Naive B cell (primary cell): ENCODE measurements around the gene CDC34. TPM values are rescaled to one million over a fixed set of nuclear protein-coding genes. Genes with fewer than 3 reads are reported as not detected.

Experiments used
- ATAC-seq, 2 donors: fragments of 150-1000 bp; cut with Tn5 transposase; 2 replicates each; pipeline ENCODE4 v1.10.0; 2021; ENCODE audit warnings: low read depth in 2 of 2, mild to moderate bottlenecking in 2 of 2, moderate library complexity in 2 of 2
- DNase-seq: peaks from one replicate; pipeline ENCODE4 v3.0.0; 2022
- H3K27ac Mint-ChIP-seq, 6 donors: one replicate each; pipeline ENCODE4 v1.8.0; 2020 to 2022; ENCODE audit warnings: mild to moderate bottlenecking in 6 of 6, mixed read lengths in 6 of 6, moderate library complexity in 5 of 6, inconsistent platforms in 2 of 6
- H3K27me3 Mint-ChIP-seq, 3 donors: one replicate each; pipeline ENCODE4 v1.8.0; 2021 to 2022; ENCODE audit warnings: mixed read lengths in 3 of 3, mild to moderate bottlenecking in 1 of 3
- H3K36me3 Mint-ChIP-seq, 2 donors: one replicate each; pipeline ENCODE4 v1.8.0; 2020 to 2022; ENCODE audit warnings: mixed read lengths in 2 of 2, inconsistent platforms in 1 of 2, mild to moderate bottlenecking in 1 of 2
- H3K4me1 Mint-ChIP-seq, 3 donors: one replicate each; pipeline ENCODE4 v1.8.0; 2020 to 2022; ENCODE audit warnings: mixed read lengths in 3 of 3, inconsistent platforms in 1 of 3, mild to moderate bottlenecking in 1 of 3, moderate library complexity in 1 of 3
- H3K4me3 Mint-ChIP-seq, 8 donors: one replicate each; pipeline ENCODE4 v1.8.0; 2020 to 2022; ENCODE audit warnings: mild to moderate bottlenecking in 8 of 8, mixed read lengths in 8 of 8, moderate library complexity in 8 of 8, inconsistent platforms in 2 of 8
- H3K9me3 Mint-ChIP-seq, 7 donors: one replicate each; pipeline ENCODE4 v1.8.0; 2020 to 2022; ENCODE audit warnings: mixed read lengths in 7 of 7, mild to moderate bottlenecking in 5 of 7, inconsistent platforms in 2 of 7, moderate library complexity in 1 of 7
- polyA plus RNA-seq, 6 donors: library from polyadenylated mRNA; unstranded; fragments of 300-500 nt; fragmentation: Illumina TruSeq; gene quantifications; one replicate each; pipeline ENCODE4 v1.2.3, GENCODE V29; 2021; ENCODE audit warnings: low read depth in 6 of 6

CDC34 gene
- polyA plus RNA-seq, 6 donors from 2014 or later: 17.7 to 30.6 (median 19.4) TPM

GRCh38 chr19:517721-518597 is 13.6 kb upstream of the CDC34 start:
- H3K4me1 Mint-ChIP-seq: peaks cover 8 to 10% (median 9%) of the 10 kb centered on the region in 3 donors
- DNase-seq: no peak

GRCh38 chr19:518598-519231 is 12.8 kb upstream of the CDC34 start:
- Mint-ChIP-seq H3K36me3 (no peaks in the 10 kb centered on the region), H3K4me1 (peaks cover 4 to 10% (median 8%) of the 10 kb centered on the region in 3 donors), H3K9me3 (peaks cover 0 to 3% (median 0%) of the 10 kb centered on the region in 7 donors), H3K27ac (no peak overlapping the region), H3K4me3 (no peak overlapping the region), H3K27me3 (no peaks in the 10 kb centered on the region)
- no peak for DNase-seq
- peak; percentile 77 to 83 for ATAC-seq

More at GRCh38 chr19:517721-518597, 13.6 kb upstream of the CDC34 start:
- Mint-ChIP-seq H3K4me3 (no peak overlapping the region), H3K27ac (no peak overlapping the region), H3K27me3 (no peaks in the 10 kb centered on the region), H3K9me3 (peaks cover 0 to 3% (median 0%) of the 10 kb centered on the region in 7 donors), H3K36me3 (no peaks in the 10 kb centered on the region)
- ATAC-seq: no peak

- DNase-seq (no peak), ATAC-seq (no peak)
- Mint-ChIP-seq H3K36me3 (no peaks in the 10 kb centered on the region), H3K27me3 (no peaks in the 10 kb centered on the region), H3K4me3 (no peak overlapping the region), H3K4me1 (peaks cover 4 to 5% (median 5%) of the 10 kb centered on the region in 3 donors), H3K9me3 (peaks cover 0 to 3% (median 0%) of the 10 kb centered on the region in 7 donors), H3K27ac (no peak overlapping the region)
Observed at GRCh38 chr19:519449-519865, 12.1 kb upstream of the CDC34 start.

GRCh38 chr19:522726-523125 is 8.8 kb upstream of the CDC34 start:
- ATAC-seq (no peak), DNase-seq (no peak)
- peaks cover 0 to 3% (median 0%) of the 10 kb centered on the region in 7 donors for H3K9me3 Mint-ChIP-seq
- peak overlapping the region in 1 of 8 donors; percentile 40 for H3K4me3 Mint-ChIP-seq
- H3K36me3 Mint-ChIP-seq: no peaks in the 10 kb centered on the region
- peaks cover 0 to 10% (median 7%) of the 10 kb centered on the region in 3 donors for H3K27me3 Mint-ChIP-seq
- no peak overlapping the region for H3K27ac Mint-ChIP-seq
- H3K4me1 Mint-ChIP-seq: peaks cover 0 to 5% (median 5%) of the 10 kb centered on the region in 3 donors

- H3K27me3 Mint-ChIP-seq: peaks cover 0 to 10% (median 7%) of the 10 kb centered on the region in 3 donors
Observed at GRCh38 chr19:524062-524674, 7.4 kb upstream of the CDC34 start.

GRCh38 chr19:525029-525428 is 6.5 kb upstream of the CDC34 start:
- Mint-ChIP-seq H3K9me3 (peaks cover 0 to 3% (median 0%) of the 10 kb centered on the region in 7 donors), H3K27me3 (peaks cover 0 to 10% (median 7%) of the 10 kb centered on the region in 3 donors), H3K36me3 (no peaks in the 10 kb centered on the region), H3K4me3 (no peak overlapping the region), H3K4me1 (peaks cover 0 to 6% (median 5%) of the 10 kb centered on the region in 3 donors), H3K27ac (no peak overlapping the region)
- no peak for DNase-seq
- no peak for ATAC-seq

More at GRCh38 chr19:524062-524674, 7.4 kb upstream of the CDC34 start:
- no peak overlapping the region for H3K4me3 Mint-ChIP-seq
- peaks cover 0 to 3% (median 0%) of the 10 kb centered on the region in 7 donors for H3K9me3 Mint-ChIP-seq
- H3K36me3 Mint-ChIP-seq: no peaks in the 10 kb centered on the region
- ATAC-seq: no peak
- peaks cover 0 to 5% (median 5%) of the 10 kb centered on the region in 3 donors for H3K4me1 Mint-ChIP-seq
- no peak overlapping the region for H3K27ac Mint-ChIP-seq
- DNase-seq: no peak

- no peaks in the 10 kb centered on the region for H3K36me3 Mint-ChIP-seq
- DNase-seq: no peak
- H3K27me3 Mint-ChIP-seq: peaks cover 0 to 10% (median 7%) of the 10 kb centered on the region in 3 donors
- peaks cover 0 to 3% (median 0%) of the 10 kb centered on the region in 7 donors for H3K9me3 Mint-ChIP-seq
- no peak for ATAC-seq
- H3K4me1 Mint-ChIP-seq: peaks cover 0 to 11% (median 5%) of the 10 kb centered on the region in 3 donors
- H3K27ac Mint-ChIP-seq: no peak overlapping the region
- H3K4me3 Mint-ChIP-seq: no peak overlapping the region
Observed at GRCh38 chr19:525857-526419, 5.6 kb upstream of the CDC34 start.

GRCh38 chr19:530134-531008 is 1.2 kb upstream of the CDC34 start:
- H3K9me3 Mint-ChIP-seq: no peaks in the 10 kb centered on the region
- H3K4me1 Mint-ChIP-seq: peaks cover 8 to 23% (median 13%) of the 10 kb centered on the region in 3 donors
- peak overlapping the region in 5 of 6 donors; percentile 49 to 89 (median 63) for H3K27ac Mint-ChIP-seq
- H3K27me3 Mint-ChIP-seq: peaks cover 0 to 8% (median 4%) of the 10 kb centered on the region in 3 donors
- no peak for DNase-seq
- no peaks in the 10 kb centered on the region for H3K36me3 Mint-ChIP-seq
- peak overlapping the region; percentile 78 to 93 (median 85) for H3K4me3 Mint-ChIP-seq
- ATAC-seq: no peak

GRCh38 chr19:531009-531752 is 379 bp upstream of the CDC34 start:
- Mint-ChIP-seq H3K4me1 (peaks cover 8 to 21% (median 11%) of the 10 kb centered on the region in 3 donors), H3K27ac (peak overlapping the region in 5 of 6 donors; percentile 7 to 89 (median 62)), H3K36me3 (no peaks in the 10 kb centered on the region), H3K9me3 (no peaks in the 10 kb centered on the region), H3K27me3 (peaks cover 0 to 3% (median 0%) of the 10 kb centered on the region in 3 donors), H3K4me3 (peak overlapping the region; percentile 78 to 93 (median 85))
- ATAC-seq: peak; percentile 74 to 79
- DNase-seq: peak; percentile 96

- ATAC-seq (no peak), DNase-seq (no peak)
- H3K36me3 Mint-ChIP-seq: no peaks in the 10 kb centered on the region
- no peaks in the 10 kb centered on the region for H3K9me3 Mint-ChIP-seq
- H3K4me3 Mint-ChIP-seq: peak overlapping the region; percentile 78 to 90 (median 84)
- H3K27ac Mint-ChIP-seq: peak overlapping the region in 5 of 6 donors; percentile 18 to 91 (median 80)
- no peaks in the 10 kb centered on the region for H3K27me3 Mint-ChIP-seq
- peaks cover 8 to 21% (median 11%) of the 10 kb centered on the region in 3 donors for H3K4me1 Mint-ChIP-seq
Observed at GRCh38 chr19:532561-533363, 1.2 kb downstream of the CDC34 start.
